Left lobe of liver (tissue), 2 donors: ENCODE measurements around the gene LUC7L2. TPM values are rescaled to one million over a fixed set of nuclear protein-coding genes. Genes with fewer than 3 reads are reported as not detected.
A peak's percentile ranks its signal among the peaks of the same experiment; 100 is the strongest.
"Not testable (repeated sequence)": the region's sequence is repeated elsewhere in the genome, so short reads cannot be mapped to it uniquely, and the experiment has no call there.

Experiments
- ATAC-seq: fragments of 200-7000 bp; cut with Tn5 transposase; one replicate; pipeline ENCODE4 v1.9.1; 2020; ENCODE audit warnings: mild to moderate bottlenecking, moderate library complexity
- DNase-seq: peaks from one replicate; pipeline ENCODE4 v3.0.0-alpha.2; 2020; ENCODE audit warnings: low spot score
- total RNA-seq: library from RNA; stranded (reverse); gene quantifications from one replicate; pipeline ENCODE4 v1.2.1, GENCODE V29; 2021
- donor health status: DM: no; HTN: no; CAD: no; lungs with moderate emphysema.
- donor health status: DM: no; HTN: yes; CAD: no.

The LUC7L2 gene, protein sequence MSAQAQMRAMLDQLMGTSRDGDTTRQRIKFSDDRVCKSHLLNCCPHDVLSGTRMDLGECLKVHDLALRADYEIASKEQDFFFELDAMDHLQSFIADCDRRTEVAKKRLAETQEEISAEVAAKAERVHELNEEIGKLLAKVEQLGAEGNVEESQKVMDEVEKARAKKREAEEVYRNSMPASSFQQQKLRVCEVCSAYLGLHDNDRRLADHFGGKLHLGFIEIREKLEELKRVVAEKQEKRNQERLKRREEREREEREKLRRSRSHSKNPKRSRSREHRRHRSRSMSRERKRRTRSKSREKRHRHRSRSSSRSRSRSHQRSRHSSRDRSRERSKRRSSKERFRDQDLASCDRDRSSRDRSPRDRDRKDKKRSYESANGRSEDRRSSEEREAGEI
- total RNA-seq, result 48.3 TPM

DNA sequence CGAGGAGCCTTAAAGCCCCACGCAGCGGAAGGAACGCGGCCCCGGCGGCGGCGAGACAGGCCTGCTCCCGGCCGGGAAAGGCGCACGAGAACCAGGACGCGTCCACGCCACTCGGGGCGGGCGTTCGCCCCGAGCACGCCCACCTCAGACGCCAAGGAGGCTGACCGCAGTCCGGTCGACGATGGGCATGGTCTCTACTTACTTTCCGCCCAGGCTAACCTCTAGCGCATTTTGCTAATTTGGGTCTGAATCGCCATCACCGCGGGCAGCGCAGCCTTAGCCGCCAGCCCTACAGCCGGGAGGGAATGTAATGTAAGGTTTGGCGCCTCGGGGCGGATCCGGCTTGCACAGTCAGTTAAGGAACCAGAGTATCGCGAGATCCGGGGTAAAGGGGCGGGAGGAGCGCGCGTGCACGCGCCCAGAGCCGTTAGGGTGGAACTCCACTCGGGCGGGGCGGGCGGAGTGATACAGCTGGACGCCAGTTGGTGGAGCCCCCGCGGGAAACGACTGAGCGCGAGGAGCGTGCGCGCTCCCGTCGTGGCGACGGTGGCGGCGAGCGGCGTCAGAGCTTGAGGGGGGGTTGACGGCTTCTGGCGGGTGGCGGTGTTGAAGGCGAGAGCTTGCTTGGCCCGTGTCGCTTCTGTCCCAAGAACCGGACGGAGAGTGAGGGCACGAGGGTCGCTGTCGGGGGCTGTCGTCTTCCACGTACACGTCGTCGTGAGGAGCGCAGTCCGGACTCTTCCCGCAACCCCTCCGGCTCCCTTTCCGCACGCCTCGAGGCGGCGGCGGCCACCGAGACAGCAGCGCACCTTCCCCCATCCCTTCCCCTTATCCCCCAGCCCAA, at the start of gene LUC7L2:
Gene LUC7L2, plus strand, starts transcription at position 529 of the 844 bp plus-strand sequence. CDS start 368 bp downstream, outside the sequence.
- ATAC-seq (peak; percentile 91), DNase-seq (peak; percentile 100)

DNA sequence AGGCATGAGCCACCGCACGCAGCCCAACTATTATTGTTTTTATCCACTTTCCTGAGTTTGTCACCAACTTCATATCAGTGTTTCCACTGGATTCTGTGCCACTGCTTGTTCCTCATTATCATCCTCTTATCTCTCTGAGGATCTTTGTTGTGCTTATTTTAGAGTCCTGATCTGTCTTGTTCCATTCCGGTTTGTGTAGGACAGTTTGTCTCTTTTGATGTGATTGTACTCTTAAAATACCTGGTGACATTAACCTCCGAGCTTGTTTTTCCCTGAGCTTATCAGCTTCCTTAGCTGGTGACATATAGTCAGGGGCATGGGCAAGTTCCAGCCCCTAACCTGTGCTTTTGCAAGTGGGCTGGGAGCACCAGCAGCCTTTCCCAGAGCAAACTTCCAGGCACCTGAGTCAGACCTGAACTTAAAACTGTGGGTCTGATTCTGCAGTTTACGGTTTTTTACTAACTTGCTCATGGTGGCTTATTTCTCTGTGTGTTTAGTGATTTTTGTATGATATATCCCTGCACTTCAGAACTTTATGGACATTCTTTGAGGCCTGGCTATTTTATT, 41.7 kb upstream of the LUC7L2 start:
- DNase-seq, result peak; percentile 18
- no peak for ATAC-seq

DNA sequence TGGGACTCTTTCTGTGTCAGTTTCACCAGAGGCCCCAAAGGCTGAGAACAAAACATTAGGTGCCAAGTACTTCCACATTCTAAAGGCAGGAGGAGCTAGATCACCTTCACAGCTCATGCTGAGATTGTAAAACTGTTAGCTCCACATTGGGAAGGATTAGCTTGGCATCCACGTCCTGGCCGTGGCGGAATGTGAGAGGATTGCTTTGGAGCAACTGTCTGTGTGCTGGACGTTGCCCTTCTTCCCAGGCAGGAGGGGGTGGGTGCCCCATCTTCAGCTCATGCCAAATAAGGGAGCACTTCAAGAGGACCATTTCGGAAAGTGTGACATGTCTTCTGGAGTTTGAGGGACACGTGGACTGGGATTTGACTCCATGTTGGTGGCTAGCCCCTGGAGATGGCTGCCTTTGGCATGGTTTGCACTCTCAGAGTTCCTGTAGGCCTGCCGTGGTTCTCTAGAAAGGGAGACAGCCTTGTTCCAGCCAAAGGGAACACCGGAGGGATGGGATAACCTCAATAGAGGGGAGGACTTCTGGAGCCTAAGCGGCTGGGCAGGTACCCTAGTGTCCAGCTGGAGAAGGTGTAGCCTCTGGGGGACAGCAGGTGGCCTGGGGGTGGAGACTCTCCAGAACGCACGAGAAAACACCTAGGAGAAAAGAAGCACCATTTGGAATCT, 38.5 kb upstream of the LUC7L2 start:
- DNase-seq, result peak; percentile 37
- ATAC-seq, result peak; percentile 64

DNA sequence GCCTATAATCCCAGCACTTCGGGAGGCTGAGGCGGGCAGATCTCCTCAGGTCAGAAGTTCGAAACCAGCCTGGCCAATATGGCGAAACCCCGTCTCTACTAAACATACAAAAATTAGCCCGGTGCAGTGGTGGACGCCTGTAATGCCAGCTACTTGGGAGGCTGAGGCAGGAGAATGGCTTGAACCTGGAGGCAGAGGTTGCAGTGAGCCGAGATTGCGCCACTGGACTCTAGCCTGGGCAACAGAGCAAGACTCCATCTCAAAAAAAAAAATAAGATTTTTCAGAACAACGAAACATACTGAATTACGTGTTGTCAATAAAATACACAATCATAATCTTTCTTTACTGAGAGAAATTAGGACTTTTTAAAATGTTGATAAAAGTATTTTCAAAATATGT, 35.0 kb upstream of the LUC7L2 start:
- DNase-seq, ATAC-seq: not testable (repeated sequence)

DNA sequence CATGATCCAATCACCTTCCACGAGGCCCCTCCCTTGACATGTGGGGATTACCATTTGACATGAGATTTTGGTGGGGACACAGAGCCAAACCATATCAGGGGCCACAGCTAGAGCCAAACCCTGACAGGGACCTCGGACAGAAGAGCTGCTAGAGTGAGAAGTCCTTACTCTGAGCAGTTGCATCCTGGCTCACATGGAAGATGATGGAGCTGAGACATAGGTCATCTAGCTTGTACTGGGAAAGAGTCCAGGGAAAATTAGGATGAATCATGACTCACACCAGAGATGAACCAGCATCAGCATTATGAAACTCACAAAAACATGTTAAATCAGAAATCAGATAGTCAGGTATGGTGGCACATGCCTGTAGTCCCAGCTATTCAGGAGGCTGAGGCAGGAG, 31.3 kb upstream of the LUC7L2 start:
- ATAC-seq, result no peak

DNA sequence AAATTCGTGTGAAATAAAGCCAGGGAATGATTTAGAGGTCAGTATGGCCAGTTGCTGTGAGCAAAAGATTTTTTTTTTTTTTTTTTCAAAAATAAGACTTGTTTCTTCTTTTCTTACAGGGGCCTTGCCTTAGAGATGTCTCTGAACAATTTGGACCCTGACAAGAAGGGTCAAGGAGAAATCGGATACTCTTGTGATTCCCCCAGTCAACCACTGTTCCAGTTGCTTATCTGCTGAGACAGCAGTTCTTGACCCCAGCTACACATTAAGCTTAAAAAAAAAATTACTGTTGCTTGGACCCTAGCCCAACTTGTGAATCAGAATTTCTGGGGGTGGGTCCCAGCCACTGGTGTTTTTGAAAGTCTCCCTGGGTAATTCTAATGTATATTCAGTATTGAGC, 30.6 kb upstream of the LUC7L2 start:
- no peak for ATAC-seq
- no peak for DNase-seq

More for the DNA sequence above, 31.3 kb upstream of the LUC7L2 start:
- DNase-seq, result peak; percentile 22

DNA sequence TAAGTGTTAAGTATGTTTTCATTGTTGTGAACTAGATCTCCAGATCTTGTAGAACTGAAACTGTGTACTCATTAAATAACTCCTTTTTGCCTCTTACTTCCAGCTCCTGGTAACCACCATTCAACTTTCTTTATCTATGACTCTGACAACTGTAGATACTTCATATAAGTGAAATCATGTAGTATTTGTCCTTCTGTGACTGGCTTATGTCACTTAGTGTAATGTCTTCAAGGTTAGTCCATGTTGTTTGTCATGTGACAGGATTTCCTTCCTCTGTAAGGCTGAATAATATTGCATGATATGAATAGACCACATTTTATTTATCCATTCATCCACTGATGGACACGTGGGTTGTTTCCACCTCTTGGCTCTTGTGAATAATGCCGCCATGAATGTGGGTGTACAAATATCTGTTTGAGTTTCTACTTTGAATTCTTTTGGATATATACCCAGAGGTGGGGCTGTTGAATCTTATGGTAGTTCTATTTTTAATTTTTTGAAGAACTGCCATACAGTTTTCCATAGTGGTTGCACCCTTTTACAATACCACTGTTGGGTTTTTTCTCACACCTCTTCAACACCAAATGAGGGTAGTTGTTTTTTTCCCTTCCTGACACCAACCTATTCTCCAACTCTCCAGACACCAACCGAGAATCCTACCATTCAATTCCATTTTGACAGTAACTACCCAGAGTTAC, 29.2 kb upstream of the LUC7L2 start:
- DNase-seq, result no peak
- no peak for ATAC-seq

DNA sequence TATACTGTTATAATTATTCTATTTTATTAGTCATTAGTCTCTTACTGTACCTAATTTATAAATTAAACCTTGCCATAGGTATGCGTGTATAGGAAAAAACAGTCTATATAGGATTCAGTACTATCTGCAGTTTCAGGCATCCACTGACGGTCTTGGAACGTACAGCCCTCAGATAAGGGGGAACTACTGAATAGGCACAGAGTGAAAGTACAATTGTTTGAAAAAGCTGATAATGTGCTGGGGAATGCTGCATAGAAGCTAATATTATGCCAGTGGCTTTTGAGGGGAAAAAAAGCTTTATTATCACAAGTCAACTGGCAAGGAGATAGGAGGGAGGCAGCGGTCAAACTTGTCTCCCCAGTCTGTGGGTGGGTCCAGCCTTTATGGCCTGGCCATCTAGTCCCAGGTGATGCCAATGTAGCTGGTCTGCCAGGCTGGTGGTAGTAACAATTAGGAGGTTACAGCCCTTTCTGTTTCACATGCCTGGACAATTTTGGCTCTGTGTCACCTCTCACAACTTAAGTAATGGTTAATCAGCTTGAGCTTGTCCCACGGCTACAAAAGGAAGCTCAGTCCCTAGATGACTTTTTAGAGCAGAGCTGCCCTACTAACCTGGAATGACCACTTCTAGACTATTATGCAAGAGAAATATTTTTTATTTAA, 26.9 kb upstream of the LUC7L2 start:
- DNase-seq (no peak), ATAC-seq (no peak)

DNA sequence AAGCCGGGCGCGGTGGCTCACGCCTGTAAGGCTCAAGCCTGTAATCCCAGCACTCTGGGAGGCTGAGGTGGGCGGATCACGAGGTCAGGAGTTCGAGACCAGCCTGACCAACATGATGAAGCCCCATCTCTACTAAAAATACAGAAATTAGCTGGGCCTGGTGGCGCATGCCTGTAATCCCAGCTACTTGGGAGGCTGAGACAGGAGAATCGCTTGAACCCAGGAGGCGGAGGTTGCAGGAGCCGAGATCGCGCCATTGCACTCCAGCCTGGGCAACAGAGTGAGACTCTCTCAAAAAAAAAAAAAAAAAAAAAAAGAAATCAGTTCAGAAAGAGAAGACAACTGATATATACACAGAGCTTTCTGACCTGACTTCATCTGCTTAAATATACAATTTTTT, 26.3 kb upstream of the LUC7L2 start:
- DNase-seq, ATAC-seq: not testable (repeated sequence)

DNA sequence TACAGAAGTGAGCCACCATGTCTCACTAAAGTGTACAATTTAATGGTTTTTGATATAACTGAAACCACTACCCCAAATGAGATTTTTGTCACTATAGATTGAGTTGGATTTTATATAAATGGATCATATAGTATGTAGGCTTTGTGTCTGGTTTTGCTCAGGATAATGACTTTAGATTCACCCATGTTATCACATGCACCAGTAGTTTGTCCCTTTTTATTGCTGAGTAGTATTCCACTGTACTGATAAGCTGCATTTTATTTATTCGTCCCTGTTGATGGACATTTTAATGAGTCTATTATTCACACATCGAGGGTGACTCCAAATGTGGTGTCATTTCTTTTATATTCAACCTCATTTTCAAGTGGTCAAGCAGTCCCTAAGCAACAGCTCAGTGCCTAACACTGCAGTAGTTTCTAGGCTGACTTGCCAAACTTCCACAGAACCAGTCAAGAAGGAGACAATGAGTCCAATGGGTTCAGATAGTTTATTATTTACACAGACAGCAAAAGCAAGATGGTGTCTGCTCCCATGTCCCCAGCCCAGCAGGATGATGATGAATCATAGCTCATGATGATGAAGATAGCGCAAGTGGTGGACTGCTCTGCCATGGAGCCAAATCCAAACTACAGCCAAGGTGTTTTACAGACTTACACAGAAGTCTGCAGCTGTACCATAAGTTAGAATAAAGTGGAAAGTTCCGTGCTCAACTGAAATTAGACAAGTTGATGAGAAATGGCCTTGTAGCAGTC, 25.1 kb upstream of the LUC7L2 start:
- ATAC-seq, result no peak
- DNase-seq, result no peak

DNA sequence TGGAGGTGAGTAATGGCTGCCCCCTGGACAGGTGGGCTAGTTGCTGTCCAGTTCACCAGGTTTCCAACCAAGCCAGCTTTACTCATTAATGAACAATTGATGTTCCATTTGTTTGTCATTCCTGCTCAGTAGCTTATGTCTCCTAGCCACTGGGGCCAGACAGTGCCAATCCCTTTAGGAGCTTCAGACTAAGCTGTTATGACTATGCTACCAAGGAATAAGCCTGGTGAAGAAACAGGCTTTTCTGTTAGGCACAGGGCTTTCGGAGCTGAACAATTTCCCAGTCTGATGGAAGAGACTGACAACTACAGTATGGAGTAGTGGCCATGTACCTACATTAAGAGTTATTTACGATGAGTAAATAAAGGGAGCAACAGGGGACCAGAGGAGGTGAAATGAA, 20.7 kb upstream of the LUC7L2 start:
- ATAC-seq (no peak), DNase-seq (no peak)

DNA sequence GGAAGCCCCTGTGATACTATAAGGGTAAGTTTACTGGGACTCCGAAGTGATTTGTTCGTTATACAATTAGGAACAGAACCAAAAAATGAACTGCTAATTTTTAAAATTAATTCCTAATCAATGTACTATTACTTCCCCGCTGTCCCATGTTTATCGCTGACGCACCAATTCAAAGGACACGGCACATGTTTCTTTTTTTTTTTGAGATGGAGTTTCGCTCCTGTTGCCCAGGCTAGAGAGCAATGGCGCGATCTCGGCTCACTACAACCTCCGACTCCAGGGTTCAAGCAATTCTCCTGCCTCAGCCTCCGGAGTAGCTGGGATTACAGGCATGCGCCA, 20.0 kb upstream of the LUC7L2 start:
- DNase-seq, result peak; percentile 33
- no peak for ATAC-seq

DNA sequence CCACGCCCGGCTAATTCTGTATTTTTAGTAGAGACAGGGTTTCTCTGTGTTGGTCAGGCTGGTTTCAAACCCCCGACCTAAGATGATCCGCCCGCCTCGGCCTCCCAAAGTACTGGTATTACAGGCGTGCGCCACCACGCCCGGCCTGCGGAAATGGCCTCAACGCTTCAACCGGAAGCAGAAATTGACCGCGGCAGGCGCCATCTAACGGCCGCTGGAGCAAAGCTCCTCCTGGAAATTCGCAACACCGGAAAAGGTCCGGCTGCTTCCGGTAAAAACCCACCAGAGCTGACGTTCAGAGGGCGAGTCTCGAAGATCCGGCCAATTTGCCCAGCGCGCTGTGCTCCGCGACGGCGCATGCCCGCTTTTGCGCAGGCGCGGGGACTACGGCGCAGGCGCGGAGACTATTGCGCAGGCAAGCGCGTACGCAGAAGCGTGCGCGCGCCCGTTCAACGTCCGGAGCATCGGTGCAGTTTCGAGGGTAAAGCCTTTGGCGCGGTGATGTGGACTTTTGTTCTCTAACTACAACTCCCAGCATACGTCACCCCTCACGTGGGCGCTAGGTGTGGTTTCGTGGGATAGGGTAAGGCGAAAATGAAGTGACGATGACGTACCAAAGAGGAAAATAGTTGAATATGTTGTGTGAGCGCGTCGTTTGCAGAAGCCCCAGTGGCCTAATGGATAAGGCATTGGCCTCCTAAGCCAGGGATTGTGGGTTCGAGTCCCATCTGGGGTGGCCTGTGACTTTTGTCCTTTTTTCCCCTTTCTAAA, 19.5 kb upstream of the LUC7L2 start:
- DNase-seq (peak; percentile 99), ATAC-seq (peak; percentile 76)

DNA sequence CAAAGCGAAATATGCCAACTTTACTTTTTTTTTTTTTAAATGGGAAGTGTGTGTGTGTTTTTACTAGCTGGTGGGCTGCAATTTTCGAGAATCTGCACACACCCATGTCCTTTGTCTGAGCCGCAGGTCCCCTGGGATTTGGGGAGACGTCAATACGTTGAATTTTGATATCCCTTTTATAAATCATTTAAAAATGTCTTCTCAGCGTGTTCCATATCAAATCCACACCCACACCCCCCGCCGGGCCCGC, 19.0 kb upstream of the LUC7L2 start:
- no peak for ATAC-seq
- no peak for DNase-seq

DNA sequence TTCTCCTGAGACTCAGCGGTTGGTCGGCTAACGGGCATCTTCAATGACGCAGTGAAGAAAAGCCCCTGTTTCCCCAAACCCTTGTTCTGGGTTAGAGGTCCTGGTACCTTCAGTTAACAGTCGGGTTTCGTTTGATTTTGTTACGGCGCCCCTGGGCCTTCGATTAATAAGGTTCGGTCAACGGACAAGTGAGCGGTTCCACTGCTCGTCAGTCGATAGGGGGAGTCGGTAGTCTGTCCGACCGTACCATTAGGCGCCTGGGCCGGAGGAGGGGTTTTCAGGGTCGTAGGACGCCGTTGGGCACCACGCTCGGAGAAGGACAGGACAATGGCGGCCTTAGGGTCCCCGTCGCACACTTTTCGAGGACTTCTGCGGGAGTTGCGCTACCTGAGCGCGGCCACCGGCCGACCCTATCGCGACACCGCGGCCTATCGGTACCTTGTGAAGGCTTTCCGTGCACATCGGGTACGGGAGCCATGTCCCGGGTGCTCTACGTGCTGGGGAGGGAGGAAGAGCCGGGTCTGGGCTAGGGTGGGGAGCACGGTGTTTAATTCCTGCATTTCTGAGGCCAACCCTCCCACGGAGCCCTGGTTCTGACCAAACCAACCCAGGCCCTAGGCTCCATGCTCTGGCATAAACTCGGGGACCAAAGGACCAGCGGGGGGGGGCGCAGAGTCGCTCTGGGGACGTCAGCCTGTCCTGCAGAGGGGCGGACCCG, 18.5 kb upstream of the LUC7L2 start, which contains the start of gene FMC1:
Gene FMC1, plus strand, starts transcription at position 280 of the 718 bp plus-strand sequence. Its CDS starts 48 bp downstream, at position 328.
- peak; percentile 95 for DNase-seq
- ATAC-seq, result peak; percentile 82

DNA sequence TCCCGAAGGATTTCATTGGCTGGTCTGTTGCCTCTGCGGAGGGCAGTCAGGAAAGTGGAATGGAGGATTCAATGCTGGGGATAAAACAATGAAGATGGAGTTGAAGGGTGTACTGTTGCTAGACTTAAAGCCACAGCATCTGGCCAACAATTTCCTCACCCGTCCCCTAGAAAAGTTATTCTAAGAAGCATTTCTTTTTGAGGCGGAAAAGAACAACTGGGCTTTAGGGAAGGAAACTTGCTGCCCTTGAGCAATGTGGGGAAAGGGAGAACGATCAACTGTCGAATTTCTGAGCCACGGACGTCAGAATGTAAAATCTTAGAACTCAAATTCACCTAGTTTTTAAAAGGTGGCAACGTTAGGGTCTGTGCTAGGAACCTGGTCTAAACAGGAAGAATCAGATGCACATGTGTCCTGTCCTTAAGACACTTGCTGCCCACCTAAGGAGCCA, 17.9 kb upstream of the LUC7L2 start:
- ATAC-seq, result no peak
- no peak for DNase-seq

DNA sequence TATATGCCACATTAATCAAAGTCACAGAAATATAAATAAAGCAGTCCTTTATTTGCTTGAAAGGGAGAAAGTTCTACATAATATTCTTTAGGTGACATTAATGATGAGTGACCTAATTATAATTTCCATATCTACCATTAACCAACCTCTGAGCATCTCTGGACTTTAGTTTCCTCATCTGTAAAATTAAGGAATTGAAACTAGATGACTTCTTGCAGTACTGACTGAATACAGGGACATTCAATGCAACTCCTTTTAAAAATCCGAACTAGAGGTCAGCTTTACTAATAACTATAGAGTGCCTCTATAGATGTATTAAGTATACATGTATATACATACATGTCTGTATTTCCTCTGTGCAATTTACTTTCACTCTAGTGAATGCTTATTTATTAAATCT, 14.7 kb upstream of the LUC7L2 start:
- DNase-seq (no peak), ATAC-seq (no peak)

DNA sequence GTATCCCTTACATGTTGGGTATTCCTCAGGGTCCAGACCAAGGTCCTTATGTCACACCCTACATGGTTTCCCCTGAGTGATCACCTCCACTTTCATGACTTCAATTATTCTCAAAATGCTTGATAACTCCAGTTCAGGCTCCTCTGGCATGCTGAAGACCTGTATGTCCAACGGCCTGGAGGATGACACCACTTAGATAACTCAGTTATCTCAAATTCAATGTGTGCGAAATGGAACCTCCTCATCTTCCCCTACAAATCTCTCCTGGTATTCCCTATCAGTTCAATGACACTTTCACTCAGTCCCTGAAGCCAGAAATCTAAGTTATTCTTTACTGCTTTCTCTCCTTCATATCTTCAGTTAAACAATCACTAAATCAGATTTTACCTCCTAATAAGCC, 8.7 kb upstream of the LUC7L2 start:
- ATAC-seq, result no peak
- no peak for DNase-seq
